ENCODE measurements around the gene SPINT3. TPM values are rescaled to one million over a fixed set of nuclear protein-coding genes. Genes with fewer than 3 reads are reported as not detected.

Gene SPINT3
- total RNA-seq, 1 donor from 2014 or later: not detected

DNA sequence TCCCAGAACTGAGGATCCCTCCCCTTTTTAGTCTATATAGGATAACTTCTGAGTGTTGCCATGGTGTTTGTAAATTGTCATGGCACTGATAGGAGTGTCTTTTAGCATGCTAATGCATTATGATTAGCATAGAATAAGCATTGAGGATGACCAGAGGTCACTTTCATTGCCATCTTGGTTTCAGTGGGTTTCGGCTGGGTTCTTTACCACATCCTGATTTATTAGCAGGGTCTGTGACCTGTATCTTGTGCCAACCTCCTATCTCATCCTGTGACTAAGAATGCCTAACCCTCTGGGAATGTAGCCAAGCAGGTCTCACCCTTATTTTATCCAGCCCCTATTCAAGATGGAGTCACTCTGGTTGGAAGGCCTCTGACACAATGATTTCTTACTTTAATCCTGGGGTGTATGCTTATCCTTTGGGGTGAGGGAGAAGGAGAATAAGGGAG lies 26.3 kb downstream of the SPINT3 start:
- FAIRE-seq: no peak
- no peak overlapping the region for H3K27ac Mint-ChIP-seq (ENCODE audit: unreplicated experiment)

DNA sequence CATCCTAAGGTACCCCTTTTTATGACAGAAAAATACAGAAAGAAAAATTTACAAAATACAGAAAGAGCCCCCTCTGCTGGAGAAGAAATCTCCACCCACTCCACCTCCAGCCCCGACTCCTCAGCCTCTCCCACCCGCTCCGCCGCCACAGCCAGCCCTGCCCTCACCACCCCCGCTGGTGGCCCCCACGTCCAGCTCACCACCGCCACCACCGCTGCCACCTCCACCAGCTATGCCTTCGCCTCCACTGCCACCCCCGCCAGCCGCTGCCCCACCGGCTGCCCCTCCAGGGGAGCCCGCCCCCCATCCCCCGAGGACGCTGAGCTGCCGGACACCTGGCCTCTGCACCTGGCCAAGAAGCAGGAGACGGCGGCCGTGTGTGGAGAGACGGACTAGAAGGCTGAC lies 28.2 kb downstream of the SPINT3 start:
- H3K4me1 Mint-ChIP-seq (ENCODE audit: low read depth, unreplicated experiment): no peaks in the 10 kb centered on the region
- no peak overlapping the region for H3K4me3 Mint-ChIP-seq (ENCODE audit: unreplicated experiment)
- no peak overlapping the region for H3K4me2 ChIP-seq (ENCODE audit: low read length)
- no peak overlapping the region for H3K9ac ChIP-seq (ENCODE audit: low read length)
- H3K27me3 Mint-ChIP-seq (ENCODE audit: low read depth, unreplicated experiment): peaks cover 7% of the 10 kb centered on the region
- no peaks in the 10 kb centered on the region for H3K79me2 ChIP-seq (ENCODE audit: insufficient read depth, low read length)
- DNase-seq (ENCODE audit: low read depth) (no peak), FAIRE-seq (no peak)
- TF ChIP-seq, protein P1, sequence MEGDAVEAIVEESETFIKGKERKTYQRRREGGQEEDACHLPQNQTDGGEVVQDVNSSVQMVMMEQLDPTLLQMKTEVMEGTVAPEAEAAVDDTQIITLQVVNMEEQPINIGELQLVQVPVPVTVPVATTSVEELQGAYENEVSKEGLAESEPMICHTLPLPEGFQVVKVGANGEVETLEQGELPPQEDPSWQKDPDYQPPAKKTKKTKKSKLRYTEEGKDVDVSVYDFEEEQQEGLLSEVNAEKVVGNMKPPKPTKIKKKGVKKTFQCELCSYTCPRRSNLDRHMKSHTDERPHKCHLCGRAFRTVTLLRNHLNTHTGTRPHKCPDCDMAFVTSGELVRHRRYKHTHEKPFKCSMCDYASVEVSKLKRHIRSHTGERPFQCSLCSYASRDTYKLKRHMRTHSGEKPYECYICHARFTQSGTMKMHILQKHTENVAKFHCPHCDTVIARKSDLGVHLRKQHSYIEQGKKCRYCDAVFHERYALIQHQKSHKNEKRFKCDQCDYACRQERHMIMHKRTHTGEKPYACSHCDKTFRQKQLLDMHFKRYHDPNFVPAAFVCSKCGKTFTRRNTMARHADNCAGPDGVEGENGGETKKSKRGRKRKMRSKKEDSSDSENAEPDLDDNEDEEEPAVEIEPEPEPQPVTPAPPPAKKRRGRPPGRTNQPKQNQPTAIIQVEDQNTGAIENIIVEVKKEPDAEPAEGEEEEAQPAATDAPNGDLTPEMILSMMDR (IDR thresholded peaks at IDR 0.05; ENCODE audit: insufficient read depth, low read depth, low read length): peak; percentile 3
- no peak for TF ChIP-seq EZH2 (IDR thresholded peaks at IDR 0.05; ENCODE audit: insufficient read depth, low read length)
- H4K20me1 ChIP-seq (ENCODE audit: insufficient read depth, low read length): no peaks in the 10 kb centered on the region
- H3K27ac Mint-ChIP-seq (ENCODE audit: unreplicated experiment): no peak overlapping the region
- H3K4me1 ChIP-seq (ENCODE audit: insufficient read depth, low read length): no peaks in the 10 kb centered on the region
- no peaks in the 10 kb centered on the region for H3K36me3 Mint-ChIP-seq (ENCODE audit: low read depth, unreplicated experiment)
- no peaks in the 10 kb centered on the region for H3K9me3 ChIP-seq (ENCODE audit: insufficient read depth, low read depth, low read length)
- H3K27me3 ChIP-seq (ENCODE audit: insufficient read depth, low read length): peaks cover 14% of the 10 kb centered on the region
- H2AFZ ChIP-seq (ENCODE audit: low read depth, low read length): no peak overlapping the region
- no peaks in the 10 kb centered on the region for H3K36me3 ChIP-seq (ENCODE audit: insufficient read depth, low read length)
- no peak overlapping the region for H3K27ac ChIP-seq (ENCODE audit: low read depth, low read length)
- no peak overlapping the region for H3K4me3 ChIP-seq (ENCODE audit: insufficient read depth, low read depth, low read length)
- no peaks in the 10 kb centered on the region for H3K9me3 Mint-ChIP-seq (ENCODE audit: unreplicated experiment)

More for the DNA sequence above, 26.3 kb downstream of the SPINT3 start:
- no peak overlapping the region for H3K4me2 ChIP-seq (ENCODE audit: low read length)
- H4K20me1 ChIP-seq (ENCODE audit: insufficient read depth, low read length): no peaks in the 10 kb centered on the region
- no peaks in the 10 kb centered on the region for H3K9me3 Mint-ChIP-seq (ENCODE audit: unreplicated experiment)
- H3K9me3 ChIP-seq (ENCODE audit: insufficient read depth, low read depth, low read length): no peaks in the 10 kb centered on the region
- H3K9ac ChIP-seq (ENCODE audit: low read length): no peak overlapping the region
- no peak overlapping the region for H3K4me3 ChIP-seq (ENCODE audit: insufficient read depth, low read depth, low read length)
- H3K4me3 Mint-ChIP-seq (ENCODE audit: unreplicated experiment): no peak overlapping the region
- peaks cover 7% of the 10 kb centered on the region for H3K27me3 Mint-ChIP-seq (ENCODE audit: low read depth, unreplicated experiment)
- no peaks in the 10 kb centered on the region for H3K36me3 ChIP-seq (ENCODE audit: insufficient read depth, low read length)
- no peaks in the 10 kb centered on the region for H3K4me1 Mint-ChIP-seq (ENCODE audit: low read depth, unreplicated experiment)
- H3K36me3 Mint-ChIP-seq (ENCODE audit: low read depth, unreplicated experiment): no peaks in the 10 kb centered on the region
- TF ChIP-seq EZH2 (IDR thresholded peaks at IDR 0.05; ENCODE audit: insufficient read depth, low read length): no peak
- TF ChIP-seq, protein P1 (IDR thresholded peaks at IDR 0.05; ENCODE audit: insufficient read depth, low read depth, low read length): no peak
- H3K27ac ChIP-seq (ENCODE audit: low read depth, low read length): no peak overlapping the region
- peaks cover 14% of the 10 kb centered on the region for H3K27me3 ChIP-seq (ENCODE audit: insufficient read depth, low read length)
- no peaks in the 10 kb centered on the region for H3K4me1 ChIP-seq (ENCODE audit: insufficient read depth, low read length)
- no peaks in the 10 kb centered on the region for H3K79me2 ChIP-seq (ENCODE audit: insufficient read depth, low read length)
- no peak overlapping the region for H2AFZ ChIP-seq (ENCODE audit: low read depth, low read length)
- peak; percentile 5 for DNase-seq (ENCODE audit: low read depth)

DNA sequence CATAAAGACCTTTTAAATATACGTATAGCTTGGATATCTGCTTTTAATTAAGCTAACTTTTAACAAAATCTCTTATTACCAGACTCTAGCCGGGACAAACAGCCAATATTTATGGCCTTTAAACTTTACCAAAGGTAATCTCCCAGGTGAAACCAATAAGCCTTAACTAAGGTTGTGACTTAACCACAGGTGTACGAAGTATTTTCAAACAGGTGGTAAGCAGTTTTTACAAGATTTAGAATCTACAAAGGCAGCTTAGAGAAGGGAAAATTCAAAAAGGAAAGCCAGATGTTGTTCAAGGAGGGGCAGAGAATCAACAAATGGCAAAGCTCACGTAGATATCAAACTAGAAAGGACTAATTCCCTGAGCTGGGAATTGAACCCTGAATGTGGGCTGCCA lies 30.0 kb downstream of the SPINT3 start:
- Histone ChIP-seq H2AFZ (ENCODE audit: low read depth, low read length) (no peak overlapping the region), H3K79me2 (ENCODE audit: insufficient read depth, low read length) (no peaks in the 10 kb centered on the region), H3K4me3 (ENCODE audit: insufficient read depth, low read depth, low read length) (no peak overlapping the region), H3K9ac (ENCODE audit: low read length) (no peak overlapping the region), H3K27me3 (ENCODE audit: insufficient read depth, low read length) (peaks cover 17% of the 10 kb centered on the region), H4K20me1 (ENCODE audit: insufficient read depth, low read length) (no peaks in the 10 kb centered on the region), H3K4me2 (ENCODE audit: low read length) (no peak overlapping the region), H3K4me1 (ENCODE audit: insufficient read depth, low read length) (no peaks in the 10 kb centered on the region), H3K36me3 (ENCODE audit: insufficient read depth, low read length) (no peaks in the 10 kb centered on the region), H3K9me3 (ENCODE audit: insufficient read depth, low read depth, low read length) (no peaks in the 10 kb centered on the region), H3K27ac (ENCODE audit: low read depth, low read length) (no peak overlapping the region)
- Mint-ChIP-seq H3K9me3 (ENCODE audit: unreplicated experiment) (no peaks in the 10 kb centered on the region), H3K4me1 (ENCODE audit: low read depth, unreplicated experiment) (no peaks in the 10 kb centered on the region), H3K4me3 (ENCODE audit: unreplicated experiment) (no peak overlapping the region), H3K36me3 (ENCODE audit: low read depth, unreplicated experiment) (no peaks in the 10 kb centered on the region), H3K27ac (ENCODE audit: unreplicated experiment) (no peak overlapping the region), H3K27me3 (ENCODE audit: low read depth, unreplicated experiment) (peaks cover 7% of the 10 kb centered on the region)
- FAIRE-seq: no peak
- TF ChIP-seq, protein P1 (IDR thresholded peaks at IDR 0.05; ENCODE audit: insufficient read depth, low read depth, low read length): no peak
- no peak for TF ChIP-seq EZH2 (IDR thresholded peaks at IDR 0.05; ENCODE audit: insufficient read depth, low read length)
- DNase-seq (ENCODE audit: low read depth): no peak
